ENCODE measurements around the gene SNAI1. TPM values are rescaled to one million over a fixed set of nuclear protein-coding genes. Genes with fewer than 3 reads are reported as not detected.

The SNAI1 gene
- 9.1 TPM for polyA plus RNA-seq (2012; ENCODE audit: insufficient read depth, insufficient read length, low read depth)

GRCh38 chr20:49982346-49983122, at the start of gene SNAI1:
TSS of gene SNAI1 (plus strand) at chr20:49982980. CDS start at chr20:49983060, 80 bp downstream.
- Histone ChIP-seq H3K4me3 (ENCODE audit: low read depth, low read length) (peak within 1 kb of the TSS; percentile 93), H3K9me3 (0 out of 2 replicates have a peak, but pooled peaks cover 4% of the 10 kb centered on the region), H3K36me3 (peaks cover 28% of the 10 kb centered on the region), H3K4me1 (peaks cover 3% of the 10 kb centered on the region), H3K27me3 (no peaks in the 10 kb centered on the region)
- peak; percentile 93 for DNase-seq
- peak; percentile 44 for TF ChIP-seq CTCF (IDR thresholded peaks at IDR 0.05; ENCODE audit: low read depth, low read length)

GRCh38 chr20:49935746-49936152, 47.0 kb upstream of the SNAI1 start:
- no peak for TF ChIP-seq CTCF (IDR thresholded peaks at IDR 0.05; ENCODE audit: low read depth, low read length)
- no peak for DNase-seq
- H3K27me3 ChIP-seq, result no peaks in the 10 kb centered on the region
- H3K36me3 ChIP-seq, result peaks cover 26% of the 10 kb centered on the region
- peaks cover 13% of the 10 kb centered on the region for H3K4me1 ChIP-seq
- H3K4me3 ChIP-seq (ENCODE audit: low read depth, low read length), result peak overlapping the region; percentile 99
- no peaks in the 10 kb centered on the region for H3K9me3 ChIP-seq

GRCh38 chr20:49936153-49937026, 46.4 kb upstream of the SNAI1 start, which contains the start of gene RNF114:
TSS of gene RNF114 (plus strand) at chr20:49936397. CDS start at chr20:49936413, 16 bp downstream.
- peak; percentile 94 for DNase-seq
- TF ChIP-seq CTCF (IDR thresholded peaks at IDR 0.05; ENCODE audit: low read depth, low read length), result no peak
- Histone ChIP-seq H3K9me3 (no peaks in the 10 kb centered on the region), H3K4me3 (ENCODE audit: low read depth, low read length) (peak within 1 kb of the TSS; percentile 99), H3K4me1 (peaks cover 13% of the 10 kb centered on the region), H3K27me3 (no peaks in the 10 kb centered on the region), H3K36me3 (peaks cover 32% of the 10 kb centered on the region)

- TF ChIP-seq CTCF (IDR thresholded peaks at IDR 0.05; ENCODE audit: low read depth, low read length), result no peak
- Histone ChIP-seq H3K27me3 (no peaks in the 10 kb centered on the region), H3K9me3 (no peaks in the 10 kb centered on the region), H3K4me1 (peaks cover 13% of the 10 kb centered on the region), H3K4me3 (ENCODE audit: low read depth, low read length) (peak overlapping the region; percentile 99), H3K36me3 (peaks cover 41% of the 10 kb centered on the region)
- no peak for DNase-seq
Observed at GRCh38 chr20:49937027-49937929, 45.5 kb upstream of the SNAI1 start.

GRCh38 chr20:49938173-49939163, 44.3 kb upstream of the SNAI1 start:
- no peak; the same call in 1 of the 2 replicates for TF ChIP-seq CTCF (IDR thresholded peaks at IDR 0.05; ENCODE audit: low read depth, low read length)
- Histone ChIP-seq H3K9me3 (no peaks in the 10 kb centered on the region), H3K27me3 (no peaks in the 10 kb centered on the region), H3K4me1 (peaks cover 13% of the 10 kb centered on the region), H3K4me3 (ENCODE audit: low read depth, low read length) (peak overlapping the region; percentile 99), H3K36me3 (peaks cover 52% of the 10 kb centered on the region)
- peak; percentile 59 for DNase-seq
